A673 (cell line): Measurements from ENCODE around the gene TBR1. TPM values are rescaled to one million over a fixed set of nuclear protein-coding genes. Genes with fewer than 3 reads are reported as not detected.

Source experiments
- BruUV-seq: library from RNA; stranded (reverse); fragments of 400-500 nt; replicated peaks from 2 replicates; lab custom pipeline; 2021; lab: Mats Ljungman, UMichigan
- CTCF ChIA-PET: fragments of 300-600 bp; sonication (Branson Sonifier 250); formaldehyde crosslinking; loops from one replicate; lab custom pipeline; 2022; ENCODE audit warnings: antibody characterized with exemption; lab: Charles Lee
- POLR2A ChIA-PET: fragments of 300-600 bp; sonication (Branson Sonifier 250); formaldehyde crosslinking; loops from one replicate; lab custom pipeline; 2022; ENCODE audit warnings: antibody characterized with exemption; ENCODE audit not compliant: low non-redundant PET; lab: Charles Lee
- DNase-seq: peaks from one replicate; pipeline ENCODE4 v3.0.0-alpha.2; 2015; ENCODE audit warnings: low spot score
- H3K27ac ChIP-seq: fragments of 200-600 bp; sonication (generic); 2 replicates; pipeline ENCODE4 v1.5.1; 2016; ENCODE audit warnings: mixed run types, low read depth, mild to moderate bottlenecking, mixed read lengths, antibody characterized with exemption, low read length; ENCODE audit not compliant: poor library complexity, severe bottlenecking
- H3K27me3 ChIP-seq: fragments of 200-600 bp; sonication (generic); replicated peaks from 2 replicates; pipeline ENCODE4 v1.6.1; 2017; ENCODE audit warnings: mixed run types, low read depth, mild to moderate bottlenecking, mixed read lengths, antibody characterized with exemption, low read length; ENCODE audit not compliant: insufficient read depth, poor library complexity
- H3K36me3 ChIP-seq: fragments of 200-600 bp; sonication (generic); 2 replicates; pipeline ENCODE4 v1.6.1; 2016; ENCODE audit warnings: mixed run types, mild to moderate bottlenecking, mixed read lengths, antibody characterized with exemption, low read length; ENCODE audit not compliant: insufficient read depth, poor library complexity, severe bottlenecking
- H3K4me1 ChIP-seq: fragments of 200-600 bp; sonication (generic); 2 replicates; pipeline ENCODE4 v1.6.1; 2017; ENCODE audit warnings: mixed run types, mild to moderate bottlenecking, mixed read lengths, antibody characterized with exemption, low read length; ENCODE audit not compliant: insufficient read depth, poor library complexity, severe bottlenecking
- H3K4me3 ChIP-seq: fragments of 200-600 bp; sonication (generic); 2 replicates; pipeline ENCODE4 v1.5.1; 2016; ENCODE audit warnings: low read depth, mixed run types, mild to moderate bottlenecking, mixed read lengths, low read length; ENCODE audit not compliant: poor library complexity, severe bottlenecking
- H3K9me3 ChIP-seq: fragments of 200-600 bp; sonication (generic); 2 replicates; pipeline ENCODE4 v1.6.1; 2016; ENCODE audit warnings: mixed run types, low read depth, mild to moderate bottlenecking, mixed read lengths, antibody characterized with exemption, low read length; ENCODE audit not compliant: poor library complexity, severe bottlenecking
- CTCF ChIP-seq: fragments of 300-800, 200-600 bp; sonication (generic); conservative IDR thresholded peaks from 2 replicates; pipeline ENCODE4 v1.5.1; 2017; ENCODE audit warnings: low read depth, mild to moderate bottlenecking, antibody characterized with exemption, low read length, moderate library complexity, mixed read lengths
- EZH2 ChIP-seq: fragments of 200-600 bp; sonication (generic); IDR thresholded peaks from 2 replicates; pipeline ENCODE4 v1.6.1; 2017; ENCODE audit warnings: borderline replicate concordance, low read depth, mild to moderate bottlenecking, mixed read lengths, antibody characterized with exemption, low read length; ENCODE audit not compliant: poor library complexity, severe bottlenecking
- intact Hi-C: fragments of 100-400 bp; cut with micrococcal nuclease; formaldehyde crosslinking; loops from one replicate; pipeline ENCODE4 v1.10.0; 2022; ENCODE audit not compliant: unreplicated experiment
- total RNA-seq: library from RNA; stranded (reverse); gene quantifications from 2 replicates; pipeline ENCODE4 v1.2.3, GENCODE V29; 2021

TBR1 gene
- total RNA-seq, 1 experiment from 2014 or later: 0.17 TPM

GRCh38 chr2:161423421-161424393 is 7.6 kb downstream of the TBR1 start:
- no peak for DNase-seq
- BruUV-seq: no TSS peak
- no peak for TF ChIP-seq CTCF
- no peak for TF ChIP-seq EZH2
- Histone ChIP-seq H3K27ac (no peak overlapping the region), H3K4me3 (no peak overlapping the region), H3K36me3 (no peaks in the 10 kb centered on the region), H3K9me3 (no peaks in the 10 kb centered on the region), H3K27me3 (no peaks in the 10 kb centered on the region), H3K4me1 (no peaks in the 10 kb centered on the region)
- intact Hi-C loops: no loop called here
- ChIA-PET CTCF (no interaction called here), POLR2A (no interaction called here)

- H3K4me3 ChIP-seq: no peak overlapping the region
- no peaks in the 10 kb centered on the region for H3K27me3 ChIP-seq
- ChIA-PET POLR2A (no interaction called here), CTCF (no interaction called here)
- intact Hi-C loops: no loop called here
- no peak for TF ChIP-seq EZH2
- TF ChIP-seq CTCF: no peak
- H3K4me1 ChIP-seq: no peaks in the 10 kb centered on the region
- BruUV-seq: no TSS peak
- H3K27ac ChIP-seq: no peak overlapping the region
- DNase-seq: no peak
- H3K9me3 ChIP-seq: no peaks in the 10 kb centered on the region
- no peaks in the 10 kb centered on the region for H3K36me3 ChIP-seq
These were observed 8.3 kb downstream of the TBR1 start for GRCh38 chr2:161424394-161424769.

GRCh38 chr2:161424891-161425727 is 9.0 kb downstream of the TBR1 start:
- no peaks in the 10 kb centered on the region for H3K27me3 ChIP-seq
- BruUV-seq: no TSS peak
- no peak overlapping the region for H3K27ac ChIP-seq
- no peaks in the 10 kb centered on the region for H3K4me1 ChIP-seq
- CTCF ChIA-PET: no interaction called here
- TF ChIP-seq CTCF: no peak
- no peak for TF ChIP-seq EZH2
- H3K9me3 ChIP-seq: no peaks in the 10 kb centered on the region
- DNase-seq: no peak
- no peak overlapping the region for H3K4me3 ChIP-seq
- POLR2A ChIA-PET: no interaction called here
- H3K36me3 ChIP-seq: no peaks in the 10 kb centered on the region
- intact Hi-C loops: no loop called here
